GM19463 (cell line): ENCODE data around the gene COL3A1.

Experiments used
- ATAC-seq: cut with Tn5 transposase; IDR thresholded peaks from one replicate; pipeline ENCODE4 v1.9.1; 2021; ENCODE audit warnings: mild to moderate bottlenecking, moderate library complexity; ENCODE audit not compliant: unreplicated experiment

The COL3A1 gene

GRCh38 chr2:188975497-188976102 is 1.4 kb downstream of the COL3A1 start:
- no peak for ATAC-seq

GRCh38 chr2:188976545-188977268 is 2.5 kb downstream of the COL3A1 start:
- no peak for ATAC-seq

GRCh38 chr2:188977317-188977716 is 3.1 kb downstream of the COL3A1 start:
- ATAC-seq = no peak

- peak; percentile 87 for ATAC-seq
Measured at GRCh38 chr2:188978291-188979081, 4.3 kb downstream of the COL3A1 start.

GRCh38 chr2:188979187-188980114 is 5.3 kb downstream of the COL3A1 start:
- peak; percentile 8 for ATAC-seq

GRCh38 chr2:188983427-188984064 is 9.4 kb downstream of the COL3A1 start:
- ATAC-seq = no peak

- no peak for ATAC-seq
Measured at GRCh38 chr2:188984065-188984491, 9.9 kb downstream of the COL3A1 start.

- no peak for ATAC-seq
Measured at GRCh38 chr2:188984680-188985079, 10.5 kb downstream of the COL3A1 start.

- ATAC-seq = no peak
Measured at GRCh38 chr2:188986839-188987238, 12.7 kb downstream of the COL3A1 start.

- no peak for ATAC-seq
Measured at GRCh38 chr2:188993247-188993646, 19.1 kb downstream of the COL3A1 start.

GRCh38 chr2:188997263-188997662 is 23.1 kb downstream of the COL3A1 start:
- no peak for ATAC-seq

GRCh38 chr2:189000221-189000620 is 26.0 kb downstream of the COL3A1 start:
- no peak for ATAC-seq

GRCh38 chr2:189002079-189002478 is 27.9 kb downstream of the COL3A1 start:
- ATAC-seq = no peak

- ATAC-seq = no peak
Measured at GRCh38 chr2:189008555-189009262, 34.5 kb downstream of the COL3A1 start.

- ATAC-seq = no peak
Measured at GRCh38 chr2:189010536-189010935, 36.4 kb downstream of the COL3A1 start.

GRCh38 chr2:189012351-189012750 is 38.2 kb downstream of the COL3A1 start:
- no peak for ATAC-seq

GRCh38 chr2:189013031-189013430 is 38.9 kb downstream of the COL3A1 start:
- no peak for ATAC-seq

GRCh38 chr2:189013671-189014448 is 39.7 kb downstream of the COL3A1 start:
- ATAC-seq = no peak
